Spinal cord (tissue), 10 donors: ENCODE measurements around the gene MRPL28. TPM values are rescaled to one million over a fixed set of nuclear protein-coding genes. Genes with fewer than 3 reads are reported as not detected.
"Not testable (repeated sequence)": the region's sequence is repeated elsewhere in the genome, so short reads cannot be mapped to it uniquely, and the experiment has no call there.

Source experiments
- DNase-seq, 6 donors: peaks; one replicate each; pipeline versions ENCODE4 v3.0.0 to v3.0.0-alpha.2; 2013 to 2015; ENCODE audit warnings: low spot score in 6 of 6, low read depth in 4 of 6
- H3K27ac ChIP-seq: one replicate; pipeline ENCODE4 v1.5.1; 2013; ENCODE audit warnings: low read depth, low read length, control low read depth
- H3K27me3 ChIP-seq: one replicate; pipeline ENCODE4 v1.6.1; 2013; ENCODE audit warnings: low read length; ENCODE audit not compliant: control insufficient read depth, insufficient read depth
- H3K36me3 ChIP-seq: one replicate; pipeline ENCODE4 v1.6.1; 2013; ENCODE audit warnings: low read length; ENCODE audit not compliant: control insufficient read depth, insufficient read depth
- H3K4me1 ChIP-seq: one replicate; pipeline ENCODE4 v1.6.1; 2013; ENCODE audit warnings: low read length; ENCODE audit not compliant: control insufficient read depth, insufficient read depth
- H3K4me3 ChIP-seq: one replicate; pipeline ENCODE4 v1.5.1; 2013; ENCODE audit warnings: low read depth, low read length, control low read depth
- H3K9me3 ChIP-seq: one replicate; pipeline ENCODE4 v1.6.1; 2013; ENCODE audit warnings: low read length; ENCODE audit not compliant: control insufficient read depth, insufficient read depth
- WGBS: methylation state at CpG from one replicate; pipeline ENCODE4 v1.1.5; 2013; ENCODE audit warnings: missing lambda C conversion rate; ENCODE audit not compliant: insufficient coverage; 5-methylcytosine and 5-hydroxymethylcytosine counted together
- long read RNA-seq, 4 donors: transcript quantifications; one replicate each; lab custom pipeline, GENCODE V29; 2026
- polyA plus RNA-seq, 2 donors: library from polyadenylated mRNA; unstranded; fragments of 120-200 nt; gene quantifications; one replicate each; pipeline ENCODE4 v1.2.1, GENCODE V29; 2013; ENCODE audit not compliant: insufficient read length in 2 of 2
- total RNA-seq, 2 donors: library from RNA; depleted of rRNA in 1 of 2; stranded (reverse); fragments of 120-200 nt in 1 of 2; fragments of >200 nt in 1 of 2; gene quantifications; one replicate each; pipeline versions ENCODE4 v1.2.3 to v1.2.4, GENCODE V29; 2013 to 2014
- donor health status: healthy.

Gene MRPL28
- total RNA-seq (10 to 100 TPM; 43.4 to 73.9 TPM), polyA plus RNA-seq (100 to 1,000 TPM; 112 to 114 TPM)
- long read RNA-seq, donor 1, transcript MRPL28-201 (6 exons, 1,098 nt) = major isoform, 38 of 70 reads
- long read RNA-seq, donor 1, transcript MRPL28-202 (6 exons, 865 nt) = minor isoform, 6 of 70 reads
- long read RNA-seq, donor 1, partial matches to known transcripts = 20 of 70 reads
- long read RNA-seq, donor 1, other reads (novel, unspliced or antisense) = 5 of 70 reads
- long read RNA-seq, donor 2, transcript MRPL28-201 (6 exons, 1,098 nt) = major isoform, 10 of 26 reads
- long read RNA-seq, donor 2, partial matches to known transcripts = 12 of 26 reads
- long read RNA-seq, donor 2, other reads (novel, unspliced or antisense) = 0 of 26 reads
- long read RNA-seq, donor 3, transcript MRPL28-201 (6 exons, 1,098 nt) = major isoform, 10 of 24 reads
- long read RNA-seq, donor 3, partial matches to known transcripts = 12 of 24 reads
- long read RNA-seq, donor 3, other reads (novel, unspliced or antisense) = 0 of 24 reads
- long read RNA-seq, donor 4, transcript MRPL28-201 (6 exons, 1,098 nt) = major isoform, 26 of 60 reads
- long read RNA-seq, donor 4, partial matches to known transcripts = 29 of 60 reads
- long read RNA-seq, donor 4, other reads (novel, unspliced or antisense) = 0 of 60 reads

DNA sequence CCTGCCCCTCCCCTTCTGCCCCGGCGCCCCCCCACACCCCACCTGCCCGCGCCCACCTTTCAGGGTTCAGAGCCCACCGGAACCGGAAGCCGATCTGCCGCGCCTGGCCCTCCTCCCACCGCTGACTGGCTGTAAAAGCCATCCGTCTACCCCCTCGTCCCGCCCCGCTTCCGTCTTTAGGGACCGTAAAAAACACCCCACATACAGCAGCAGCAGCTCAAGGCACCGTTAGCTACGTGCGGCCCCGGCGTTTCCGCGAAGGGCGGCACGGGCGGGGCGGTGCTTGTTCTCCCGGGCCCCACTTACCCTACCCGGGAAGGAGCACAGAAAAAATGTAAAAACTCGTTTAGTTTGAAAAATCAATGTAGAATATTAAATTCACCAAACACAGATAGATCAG is at the start of gene MRPL28:
Gene MRPL28, minus strand, starts transcription at position 96 of the 400 bp plus-strand sequence. CDS start 320 bp downstream, outside the sequence.
- H3K36me3 ChIP-seq = peaks cover 88% of the 10 kb centered on the region
- WGBS = 0% methylated on average over 16 of the region's 30 CpGs
- peak in 5 of 6 donors; percentile 89 to 99 (median 93) for DNase-seq
- H3K27me3 ChIP-seq = no peaks in the 10 kb centered on the region
- H3K9me3 ChIP-seq = no peaks in the 10 kb centered on the region
- H3K4me3 ChIP-seq = peak within 1 kb of the TSS; percentile 36
- peaks cover 19% of the 10 kb centered on the region for H3K4me1 ChIP-seq
- peak within 1 kb of the TSS; percentile 27 for H3K27ac ChIP-seq

- H3K4me3 ChIP-seq = not testable (repeated sequence)
- WGBS = no CpG with 5 or more reads among the region's 3 CpGs
Measured at GRCh38 chr16:415170-415498, 44.8 kb upstream of the MRPL28 start.

DNA sequence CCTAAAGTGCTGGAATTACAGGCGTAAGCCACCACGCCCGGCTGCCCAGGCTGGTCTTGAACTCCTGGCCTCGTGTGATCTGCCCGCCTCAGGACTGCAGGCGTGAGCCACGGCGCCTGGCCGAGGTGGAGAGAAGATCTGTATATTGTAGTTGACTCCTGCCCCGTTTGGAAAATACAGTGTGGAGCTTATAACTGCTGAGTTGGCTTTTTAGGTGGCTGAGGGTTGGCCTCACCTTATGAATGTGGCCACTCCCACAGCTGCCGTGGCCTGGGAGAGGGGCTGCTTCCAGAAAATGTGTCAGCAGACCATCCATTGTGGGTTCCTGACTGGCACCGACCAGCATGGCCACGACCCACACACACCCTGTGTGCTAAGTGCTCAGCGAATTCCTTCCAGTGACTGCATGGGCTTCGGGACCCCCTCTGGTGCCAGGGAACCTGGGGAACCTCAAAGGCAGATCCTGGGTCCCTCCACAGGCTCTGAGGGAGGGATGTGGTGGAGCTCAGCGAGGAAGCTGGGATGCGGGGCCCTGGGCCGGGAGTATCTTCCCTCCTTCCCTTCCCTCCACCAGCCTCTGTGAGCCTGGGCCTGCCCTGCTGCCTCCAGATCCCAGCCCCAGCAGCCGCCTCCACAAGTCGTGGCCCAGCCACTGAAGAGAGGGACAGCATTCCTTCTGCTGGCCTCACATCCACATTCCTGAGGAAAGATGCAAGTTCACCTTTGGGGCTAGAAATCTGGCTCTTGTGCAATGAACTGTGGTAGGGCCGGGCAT is 44.2 kb upstream of the MRPL28 start:
- no peaks in the 10 kb centered on the region for H3K9me3 ChIP-seq
- no peak overlapping the region for H3K27ac ChIP-seq
- no peaks in the 10 kb centered on the region for H3K4me1 ChIP-seq
- peaks cover 32% of the 10 kb centered on the region for H3K36me3 ChIP-seq
- no peaks in the 10 kb centered on the region for H3K27me3 ChIP-seq
- DNase-seq = no peak
- WGBS = 93% methylated on average over 15 of the region's 21 CpGs
- no peak overlapping the region for H3K4me3 ChIP-seq

More at GRCh38 chr16:415170-415498, 44.8 kb upstream of the MRPL28 start:
- H3K9me3 ChIP-seq, DNase-seq, H3K27me3 ChIP-seq, H3K4me1 ChIP-seq, H3K27ac ChIP-seq: not testable (repeated sequence)
- H3K36me3 ChIP-seq = peaks cover 27% of the 10 kb centered on the region

- Histone ChIP-seq H3K9me3 (no peaks in the 10 kb centered on the region), H3K27ac (no peak overlapping the region), H3K36me3 (peaks cover 52% of the 10 kb centered on the region), H3K4me1 (no peaks in the 10 kb centered on the region), H3K27me3 (no peaks in the 10 kb centered on the region), H3K4me3 (no peak overlapping the region)
- DNase-seq = no peak
- WGBS = 94% methylated on average over 26 of the region's 26 CpGs
Measured at GRCh38 chr16:411576-412265, 41.4 kb upstream of the MRPL28 start.

DNA sequence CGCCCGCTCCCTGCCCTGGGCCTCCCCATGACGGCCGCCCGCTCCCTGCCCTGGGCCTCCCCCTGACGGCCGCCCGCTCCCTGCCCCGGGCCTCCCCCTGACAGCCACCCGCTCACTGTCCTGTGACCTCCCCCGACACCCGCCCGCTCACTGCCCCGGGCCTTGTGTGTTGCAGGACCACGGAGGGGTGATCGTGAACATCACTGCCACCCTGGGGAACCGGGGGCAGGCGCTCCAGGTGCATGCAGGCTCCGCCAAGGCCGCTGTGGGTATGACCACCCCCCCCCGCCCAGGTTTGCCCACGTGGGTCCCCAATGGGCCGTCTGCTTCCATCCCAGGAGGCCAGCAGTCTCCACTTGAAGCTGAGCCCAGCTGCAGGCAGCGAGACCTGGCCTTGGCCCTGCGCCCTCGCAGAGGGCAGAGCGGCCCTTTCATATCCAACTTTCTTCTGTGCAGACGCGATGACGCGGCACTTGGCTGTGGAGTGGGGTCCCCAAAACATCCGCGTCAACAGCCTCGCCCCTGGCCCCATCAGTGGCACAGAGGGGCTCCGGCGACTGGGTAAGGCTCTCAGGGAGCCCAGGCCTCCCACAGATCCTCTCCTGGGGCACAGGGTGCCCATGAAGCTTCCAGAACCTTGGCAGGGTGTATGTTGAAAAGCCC is 40.3 kb upstream of the MRPL28 start:
- no peak overlapping the region for H3K27ac ChIP-seq
- H3K27me3 ChIP-seq = no peaks in the 10 kb centered on the region
- H3K4me3 ChIP-seq = no peak overlapping the region
- no peaks in the 10 kb centered on the region for H3K4me1 ChIP-seq
- DNase-seq = no peak
- WGBS = 89% methylated on average over 35 of the region's 36 CpGs
- peaks cover 58% of the 10 kb centered on the region for H3K36me3 ChIP-seq
- no peaks in the 10 kb centered on the region for H3K9me3 ChIP-seq

DNA sequence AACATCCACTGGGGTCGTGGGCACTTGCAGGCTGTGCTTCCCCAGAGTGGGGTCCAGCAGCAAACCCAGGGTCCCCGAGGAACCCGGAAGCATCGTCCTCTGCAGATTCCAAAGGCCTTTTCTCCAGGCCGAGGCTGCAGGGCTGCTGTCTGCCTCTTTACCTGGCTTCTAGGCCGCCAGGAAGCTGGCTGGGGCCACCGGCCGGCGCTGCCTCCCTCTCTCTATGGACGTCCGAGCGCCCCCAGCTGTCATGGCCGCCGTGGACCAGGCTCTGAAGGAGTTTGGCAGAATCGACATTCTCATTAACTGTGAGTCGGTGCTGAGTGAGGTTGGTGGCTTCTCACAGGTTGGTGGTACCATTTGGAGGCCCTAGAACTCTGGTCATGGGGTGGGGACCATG is 36.9 kb upstream of the MRPL28 start:
- 81% methylated on average over 15 of the region's 16 CpGs for WGBS
- peaks cover 3% of the 10 kb centered on the region for H3K4me1 ChIP-seq
- H3K27me3 ChIP-seq = no peaks in the 10 kb centered on the region
- H3K4me3 ChIP-seq = no peak overlapping the region
- DNase-seq = no peak
- H3K9me3 ChIP-seq = no peaks in the 10 kb centered on the region
- H3K36me3 ChIP-seq = peaks cover 57% of the 10 kb centered on the region
- no peak overlapping the region for H3K27ac ChIP-seq

GRCh38 chr16:405548-406506 is 35.5 kb upstream of the MRPL28 start:
- Histone ChIP-seq H3K9me3 (no peaks in the 10 kb centered on the region), H3K27ac (no peak overlapping the region), H3K4me3 (no peak overlapping the region), H3K27me3 (no peaks in the 10 kb centered on the region), H3K36me3 (peaks cover 45% of the 10 kb centered on the region), H3K4me1 (peaks cover 12% of the 10 kb centered on the region)
- 91% methylated on average over 25 of the region's 27 CpGs for whole genome bisulfite sequencing
- no peak for DNase-seq

- peaks cover 45% of the 10 kb centered on the region for H3K36me3 ChIP-seq
- 93% methylated on average over 7 of the region's 12 CpGs for WGBS
- H3K4me1 ChIP-seq = peaks cover 20% of the 10 kb centered on the region
- H3K27ac ChIP-seq = no peak overlapping the region
- H3K9me3 ChIP-seq = no peaks in the 10 kb centered on the region
- no peak overlapping the region for H3K4me3 ChIP-seq
- no peak for DNase-seq
- no peaks in the 10 kb centered on the region for H3K27me3 ChIP-seq
Measured at GRCh38 chr16:404971-405486, 34.7 kb upstream of the MRPL28 start.
